Activated T-cell treated with anti-CD3 and anti-CD28 coated beads for 48 hours (primary cell): ENCODE results near the gene OR2V1.
"Not testable (repeated sequence)": the region's sequence is repeated elsewhere in the genome, so short reads cannot be mapped to it uniquely, and the experiment has no call there.

Experiments
- DNase-seq: peaks from one replicate; pipeline ENCODE4 v3.0.0-alpha.2; 2020; ENCODE audit warnings: low read depth

Gene OR2V1

GRCh38 chr5:181101930-181102674, 28.9 kb downstream of the OR2V1 start:
- not testable (repeated sequence) for DNase-seq

- not testable (repeated sequence) for DNase-seq
Measured at GRCh38 chr5:181101030-181101641, 29.8 kb downstream of the OR2V1 start.

- no peak for DNase-seq
Measured at GRCh38 chr5:181100121-181100875, 30.7 kb downstream of the OR2V1 start.

GRCh38 chr5:181099602-181100086, 31.3 kb downstream of the OR2V1 start:
- no peak for DNase-seq

- DNase-seq = no peak
Measured at GRCh38 chr5:181098762-181099601, 32.0 kb downstream of the OR2V1 start.

GRCh38 chr5:181097759-181098491, 33.0 kb downstream of the OR2V1 start:
- DNase-seq = not testable (repeated sequence)

GRCh38 chr5:181097383-181097753, 33.6 kb downstream of the OR2V1 start:
- not testable (repeated sequence) for DNase-seq

GRCh38 chr5:181096721-181097382, 34.1 kb downstream of the OR2V1 start:
- not testable (repeated sequence) for DNase-seq

GRCh38 chr5:181095162-181095561, 35.8 kb downstream of the OR2V1 start:
- DNase-seq = not testable (repeated sequence)

- no peak for DNase-seq
Measured at GRCh38 chr5:181092428-181092827, 38.5 kb downstream of the OR2V1 start.

GRCh38 chr5:181088289-181088688, 42.7 kb downstream of the OR2V1 start:
- no peak for DNase-seq

GRCh38 chr5:181087309-181087708, 43.7 kb downstream of the OR2V1 start:
- DNase-seq = no peak

- no peak for DNase-seq
Measured at GRCh38 chr5:181086884-181087205, 44.1 kb downstream of the OR2V1 start.

- DNase-seq = no peak
Measured at GRCh38 chr5:181086026-181086883, 44.7 kb downstream of the OR2V1 start.

GRCh38 chr5:181084621-181085195, 46.3 kb downstream of the OR2V1 start:
- DNase-seq = no peak

GRCh38 chr5:181081989-181082388, 49.0 kb downstream of the OR2V1 start:
- DNase-seq = no peak

GRCh38 chr5:181076920-181077319, 54.0 kb downstream of the OR2V1 start:
- DNase-seq = no peak
